Nephron progenitor cell (in vitro differentiated cells): ENCODE measurements around the gene RGCC.

Experiments used
- DNase-seq: peaks from one replicate; pipeline ENCODE4 v3.0.0; 2021
- H3K27ac Mint-ChIP-seq: 2 replicates; pipeline ENCODE4 v1.8.0; 2021; ENCODE audit warnings: mild to moderate bottlenecking, moderate library complexity, mixed read lengths
- H3K27me3 Mint-ChIP-seq: 2 replicates; pipeline ENCODE4 v1.8.0; 2021; ENCODE audit warnings: mild to moderate bottlenecking, low read depth, mixed read lengths; ENCODE audit not compliant: poor library complexity
- H3K36me3 Mint-ChIP-seq: 2 replicates; pipeline ENCODE4 v1.8.0; 2021; ENCODE audit warnings: low read depth, mixed read lengths
- H3K4me1 Mint-ChIP-seq: 2 replicates; pipeline ENCODE4 v1.8.0; 2021; ENCODE audit warnings: mixed read lengths
- H3K4me3 Mint-ChIP-seq: 2 replicates; pipeline ENCODE4 v1.8.0; 2021; ENCODE audit warnings: mild to moderate bottlenecking, moderate library complexity, mixed read lengths
- H3K9me3 Mint-ChIP-seq: 2 replicates; pipeline ENCODE4 v1.8.0; 2021; ENCODE audit warnings: mild to moderate bottlenecking, moderate library complexity, mixed read lengths
- TF ChIP-seq, protein P1 (sequence below): fragments of 200-600 bp; sonication (generic); IDR thresholded peaks from 2 replicates; pipeline ENCODE4 v1.5.0; 2021; ENCODE audit warnings: antibody characterized with exemption

Gene RGCC

DNA sequence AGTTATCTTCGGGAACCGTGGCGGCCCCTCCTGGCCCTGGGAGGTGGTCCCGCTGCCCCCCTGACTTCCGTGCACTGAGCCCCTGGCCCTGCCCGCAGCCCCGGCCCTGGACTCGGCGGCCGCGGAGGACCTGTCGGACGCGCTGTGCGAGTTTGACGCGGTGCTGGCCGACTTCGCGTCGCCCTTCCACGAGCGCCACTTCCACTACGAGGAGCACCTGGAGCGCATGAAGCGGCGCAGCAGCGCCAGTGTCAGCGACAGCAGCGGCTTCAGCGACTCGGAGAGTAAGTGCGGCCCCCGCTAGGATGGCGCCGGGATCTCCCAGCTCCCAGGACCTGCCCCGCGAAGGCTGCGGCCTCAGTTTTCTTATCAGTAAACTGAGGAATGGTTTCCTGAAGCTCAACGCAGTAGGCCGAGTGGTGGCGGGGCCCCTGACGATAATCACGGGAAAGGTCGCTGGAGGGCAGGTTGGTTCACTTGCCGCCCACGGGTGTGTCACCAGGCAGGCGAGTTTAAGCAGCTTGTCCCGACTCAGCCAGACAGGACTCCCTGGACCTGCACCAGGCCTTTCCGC is 924 bp downstream of the RGCC start:
- H3K4me1 Mint-ChIP-seq = no peaks in the 10 kb centered on the region
- H3K27ac Mint-ChIP-seq = no peak overlapping the region
- peaks cover 10% of the 10 kb centered on the region for H3K9me3 Mint-ChIP-seq
- DNase-seq = peak; percentile 38
- peak overlapping the region; percentile 74 for H3K4me3 Mint-ChIP-seq
- TF ChIP-seq, protein P1, sequence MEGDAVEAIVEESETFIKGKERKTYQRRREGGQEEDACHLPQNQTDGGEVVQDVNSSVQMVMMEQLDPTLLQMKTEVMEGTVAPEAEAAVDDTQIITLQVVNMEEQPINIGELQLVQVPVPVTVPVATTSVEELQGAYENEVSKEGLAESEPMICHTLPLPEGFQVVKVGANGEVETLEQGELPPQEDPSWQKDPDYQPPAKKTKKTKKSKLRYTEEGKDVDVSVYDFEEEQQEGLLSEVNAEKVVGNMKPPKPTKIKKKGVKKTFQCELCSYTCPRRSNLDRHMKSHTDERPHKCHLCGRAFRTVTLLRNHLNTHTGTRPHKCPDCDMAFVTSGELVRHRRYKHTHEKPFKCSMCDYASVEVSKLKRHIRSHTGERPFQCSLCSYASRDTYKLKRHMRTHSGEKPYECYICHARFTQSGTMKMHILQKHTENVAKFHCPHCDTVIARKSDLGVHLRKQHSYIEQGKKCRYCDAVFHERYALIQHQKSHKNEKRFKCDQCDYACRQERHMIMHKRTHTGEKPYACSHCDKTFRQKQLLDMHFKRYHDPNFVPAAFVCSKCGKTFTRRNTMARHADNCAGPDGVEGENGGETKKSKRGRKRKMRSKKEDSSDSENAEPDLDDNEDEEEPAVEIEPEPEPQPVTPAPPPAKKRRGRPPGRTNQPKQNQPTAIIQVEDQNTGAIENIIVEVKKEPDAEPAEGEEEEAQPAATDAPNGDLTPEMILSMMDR = no peak
- no peaks in the 10 kb centered on the region for H3K36me3 Mint-ChIP-seq
- peaks cover 93% of the 10 kb centered on the region for H3K27me3 Mint-ChIP-seq

DNA sequence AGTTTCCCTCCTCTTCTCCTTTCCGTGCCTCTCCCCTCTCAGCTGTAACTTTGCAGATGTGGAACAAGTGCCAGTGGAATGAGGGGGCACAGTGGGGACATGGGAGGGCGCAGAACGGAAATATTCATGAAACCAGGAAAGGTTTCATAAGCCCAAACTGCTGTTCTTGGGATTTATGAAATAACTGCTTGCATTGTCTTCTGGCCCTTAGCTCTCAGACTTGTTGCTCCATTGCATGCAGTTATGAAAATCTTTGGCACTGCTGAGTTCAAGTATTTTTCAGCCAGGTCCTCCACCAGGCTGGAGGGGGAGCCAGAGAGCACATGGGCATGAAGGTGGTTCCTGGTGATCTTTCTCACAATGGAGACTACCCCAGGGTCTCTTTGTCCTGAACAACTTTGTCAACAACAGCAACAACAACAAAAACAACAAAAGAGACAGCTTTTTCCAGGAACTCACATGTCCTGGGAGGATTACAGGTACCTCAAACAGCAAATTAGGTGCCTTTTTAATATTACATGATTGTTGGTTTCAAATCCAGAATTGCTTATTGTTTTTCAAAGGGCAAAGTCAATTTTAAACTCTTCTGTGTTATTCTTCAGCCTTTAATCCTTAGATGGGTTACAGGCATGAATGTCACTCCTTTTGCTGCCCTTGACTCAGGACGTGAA is 1.5 kb downstream of the RGCC start:
- TF ChIP-seq, protein P1 = peak; percentile 39
- H3K27me3 Mint-ChIP-seq = peaks cover 95% of the 10 kb centered on the region
- H3K36me3 Mint-ChIP-seq = no peaks in the 10 kb centered on the region
- H3K27ac Mint-ChIP-seq = no peak overlapping the region
- peaks cover 10% of the 10 kb centered on the region for H3K9me3 Mint-ChIP-seq
- peaks cover 4% of the 10 kb centered on the region for H3K4me1 Mint-ChIP-seq
- DNase-seq = no peak
- H3K4me3 Mint-ChIP-seq = peak overlapping the region; percentile 74

DNA sequence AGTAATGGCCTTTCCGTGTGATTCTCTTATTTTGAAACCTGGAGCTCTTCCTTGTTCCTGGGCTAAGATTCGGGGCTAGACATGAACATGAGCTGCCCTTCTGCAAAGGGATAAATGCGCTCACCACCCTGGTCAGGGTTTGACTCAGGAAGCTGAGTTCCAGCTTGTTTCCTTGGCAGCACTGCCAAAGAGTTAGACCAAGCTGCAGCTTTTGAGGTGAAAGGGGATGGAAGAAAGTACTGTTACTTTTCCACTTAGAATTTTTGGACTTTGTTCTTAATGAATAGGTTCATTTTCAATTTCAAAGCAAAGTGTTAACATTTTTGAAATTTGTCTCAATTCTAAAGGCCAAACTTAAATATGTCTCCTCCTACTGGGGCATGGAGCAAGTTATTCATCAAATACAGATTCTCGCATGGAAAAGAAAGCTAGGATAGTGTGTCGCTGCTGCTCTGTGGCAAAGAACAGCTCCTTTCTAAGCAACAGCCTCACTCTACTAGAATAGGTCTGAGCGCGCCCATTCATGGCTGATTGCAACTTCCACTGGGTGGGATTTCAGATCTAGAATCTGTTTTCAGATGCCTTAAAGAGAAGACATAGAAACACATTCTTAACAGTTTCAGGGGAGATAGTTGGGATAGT is 2.2 kb downstream of the RGCC start:
- TF ChIP-seq, protein P1 = no peak
- no peaks in the 10 kb centered on the region for H3K36me3 Mint-ChIP-seq
- H3K9me3 Mint-ChIP-seq = peaks cover 10% of the 10 kb centered on the region
- peaks cover 91% of the 10 kb centered on the region for H3K27me3 Mint-ChIP-seq
- H3K4me3 Mint-ChIP-seq = peak overlapping the region; percentile 62
- H3K27ac Mint-ChIP-seq = no peak overlapping the region
- no peak for DNase-seq
- H3K4me1 Mint-ChIP-seq = peaks cover 5% of the 10 kb centered on the region

DNA sequence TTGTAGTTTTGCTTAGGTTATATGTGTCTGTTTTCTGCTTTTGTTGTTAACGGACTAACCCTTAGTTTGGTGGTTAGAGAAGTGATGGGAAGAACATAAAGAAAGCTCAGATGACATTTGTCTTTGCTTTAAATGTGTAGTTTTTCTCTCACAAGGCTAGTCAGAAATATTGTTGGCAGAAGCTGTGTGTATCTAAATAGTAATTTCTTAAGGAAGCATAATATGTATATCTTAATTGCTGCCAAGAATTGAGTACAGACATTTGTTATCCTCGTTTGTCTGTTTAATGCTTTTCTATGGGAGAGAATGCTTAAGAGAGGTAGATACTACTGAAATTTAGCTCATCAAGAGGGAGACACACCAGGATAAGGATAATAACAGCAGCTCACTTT is 2.7 kb downstream of the RGCC start:
- Mint-ChIP-seq H3K9me3 (peaks cover 10% of the 10 kb centered on the region), H3K36me3 (no peaks in the 10 kb centered on the region), H3K27me3 (peaks cover 89% of the 10 kb centered on the region), H3K27ac (no peak overlapping the region), H3K4me1 (peaks cover 5% of the 10 kb centered on the region), H3K4me3 (no peak overlapping the region)
- no peak for DNase-seq
- TF ChIP-seq, protein P1 = no peak

DNA sequence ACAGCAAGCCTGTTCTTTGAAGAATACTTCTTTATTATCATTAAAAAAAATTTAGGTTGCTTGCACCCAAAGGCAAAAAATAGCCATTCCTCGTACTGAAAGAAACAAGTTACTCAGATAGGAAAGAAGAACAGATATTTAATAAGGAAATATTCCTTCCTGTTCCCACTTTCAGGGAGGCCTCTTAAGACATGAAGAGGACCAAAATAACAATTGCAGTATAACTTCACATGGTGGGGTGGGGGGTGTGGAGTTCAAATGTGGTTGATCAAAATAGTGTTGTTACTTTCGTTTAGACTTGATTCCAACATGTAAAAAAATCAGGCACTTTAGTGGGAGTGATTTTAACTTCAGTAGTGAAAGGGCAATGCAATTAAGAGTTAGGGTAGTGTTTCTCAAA is 3.6 kb downstream of the RGCC start:
- Mint-ChIP-seq H3K4me1 (peaks cover 5% of the 10 kb centered on the region), H3K9me3 (peaks cover 9% of the 10 kb centered on the region), H3K27me3 (peaks cover 86% of the 10 kb centered on the region), H3K27ac (no peak overlapping the region), H3K4me3 (no peak overlapping the region), H3K36me3 (no peaks in the 10 kb centered on the region)
- DNase-seq = no peak
- TF ChIP-seq, protein P1 = no peak
